ENCODE data around the gene PRR30.

DNA sequence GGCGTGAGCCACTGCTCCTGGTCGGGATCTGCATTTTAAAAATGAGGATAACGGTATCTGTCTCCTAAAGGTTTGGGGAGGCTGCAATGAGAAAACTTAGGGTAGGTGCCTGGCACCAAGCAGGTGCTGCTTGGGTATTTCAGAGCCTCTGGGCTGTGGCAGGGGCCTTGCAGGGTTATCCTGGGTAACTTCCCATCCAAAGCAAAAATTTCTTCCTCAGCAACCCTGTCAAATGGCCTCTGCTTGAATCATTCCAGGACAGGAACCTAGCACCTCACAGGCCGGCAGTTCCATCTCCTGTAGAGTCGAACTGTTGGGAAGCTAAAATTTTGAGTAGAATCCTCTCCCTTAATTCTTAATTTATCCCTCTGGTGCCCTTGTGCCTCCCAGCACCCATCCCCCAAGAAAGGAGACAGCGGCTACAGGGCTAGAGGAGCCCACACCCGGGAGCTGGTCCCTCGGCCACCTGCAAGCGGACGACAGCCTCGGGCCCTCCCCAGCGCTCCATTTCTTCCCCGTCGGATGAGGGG is 21.1 kb downstream of the PRR30 start:
- TF ChIP-seq CTCF (IDR thresholded peaks at IDR 0.05; ENCODE audit: low read length) = no peak
- TF ChIP-seq EZH2 (IDR thresholded peaks at IDR 0.05; ENCODE audit: borderline replicate concordance, low read length) = no peak

All from OCI-LY1 (cell line).